Stimulated activated CD8-positive, alpha-beta memory T cell treated with anti-CD3 and anti-CD28 coated beads, Interleukin-7, amount 100 ng/mL, for 24 hours (primary cell): ENCODE results near the gene OR2T5.
"Not testable (repeated sequence)": the region's sequence is repeated elsewhere in the genome, so short reads cannot be mapped to it uniquely, and the experiment has no call there.

ENCODE experiments used
- DNase-seq: peaks from one replicate; pipeline ENCODE4 v3.0.0-alpha.2; 2020; ENCODE audit warnings: low read depth

OR2T5 gene

GRCh38 chr1:248488289-248488688 is at the start of gene OR2T5:
OR2T5 (plus strand) TSS chr1:248488589; CDS start chr1:248488589, 0 bp downstream.
- not testable (repeated sequence) for DNase-seq

GRCh38 chr1:248438668-248439067 is 49.7 kb upstream of the OR2T5 start:
- DNase-seq, result not testable (repeated sequence)

GRCh38 chr1:248439283-248439682 is 49.1 kb upstream of the OR2T5 start:
- DNase-seq, result not testable (repeated sequence)

GRCh38 chr1:248442500-248443277 is 45.7 kb upstream of the OR2T5 start:
- DNase-seq, result not testable (repeated sequence)

GRCh38 chr1:248444603-248445002 is 43.8 kb upstream of the OR2T5 start:
- not testable (repeated sequence) for DNase-seq

- not testable (repeated sequence) for DNase-seq
Measured at GRCh38 chr1:248445399-248445798, 43.0 kb upstream of the OR2T5 start, which contains the start of gene OR2T2. OR2T2 (plus strand) TSS chr1:248445637; CDS start chr1:248452798, 7,161 bp downstream.

- not testable (repeated sequence) for DNase-seq
Measured at GRCh38 chr1:248448409-248449074, 39.8 kb upstream of the OR2T5 start.

GRCh38 chr1:248449821-248450465 is 38.4 kb upstream of the OR2T5 start:
- DNase-seq, result not testable (repeated sequence)

GRCh38 chr1:248450466-248451145 is 37.8 kb upstream of the OR2T5 start:
- not testable (repeated sequence) for DNase-seq

- DNase-seq, result not testable (repeated sequence)
Measured at GRCh38 chr1:248453619-248454018, 34.8 kb upstream of the OR2T5 start.

- DNase-seq, result not testable (repeated sequence)
Measured at GRCh38 chr1:248455045-248455444, 33.3 kb upstream of the OR2T5 start.

GRCh38 chr1:248456635-248457034 is 31.8 kb upstream of the OR2T5 start:
- not testable (repeated sequence) for DNase-seq

- DNase-seq, result not testable (repeated sequence)
Measured at GRCh38 chr1:248459117-248459516, 29.3 kb upstream of the OR2T5 start.

GRCh38 chr1:248471154-248471553 is 17.2 kb upstream of the OR2T5 start:
- no peak for DNase-seq

GRCh38 chr1:248472111-248472510 is 16.3 kb upstream of the OR2T5 start:
- not testable (repeated sequence) for DNase-seq

- not testable (repeated sequence) for DNase-seq
Measured at GRCh38 chr1:248473051-248473450, 15.3 kb upstream of the OR2T5 start, which contains the start of gene OR2T3. OR2T3 (plus strand) TSS chr1:248473351; CDS start chr1:248473351, 0 bp downstream.

- not testable (repeated sequence) for DNase-seq
Measured at GRCh38 chr1:248475660-248476059, 12.7 kb upstream of the OR2T5 start.

GRCh38 chr1:248481686-248482579 is 6.5 kb upstream of the OR2T5 start:
- DNase-seq, result not testable (repeated sequence)

GRCh38 chr1:248496661-248497060 is 8.3 kb downstream of the OR2T5 start:
- not testable (repeated sequence) for DNase-seq

GRCh38 chr1:248500305-248501035 is 12.1 kb downstream of the OR2T5 start:
- not testable (repeated sequence) for DNase-seq
